K562 (cell line): ENCODE data around the gene PLPPR1. TPM values are rescaled to one million over a fixed set of nuclear protein-coding genes. Genes with fewer than 3 reads are reported as not detected.

Source experiments
- ATAC-seq: fragments of 200-7000 bp; cut with Tn5 transposase; 3 replicates; pipeline ENCODE4 v1.9.1; 2020; ENCODE audit warnings: moderate library complexity
- BruUV-seq: library from RNA; stranded (reverse); fragments of 400-500 nt; replicated peaks from 2 replicates; lab custom pipeline; 2021; lab: Mats Ljungman, UMichigan
- CTCF ChIA-PET: fragments of 300-600 bp; formaldehyde crosslinking; extraction: SDS; loops from one replicate; lab custom pipeline; 2021; ENCODE audit warnings: low intra/inter-chr PET ratio; lab: Yijun Ruan, JAX
- POLR2A ChIA-PET: fragments of 300-600, 350-650 bp; sonication (Branson Sonifier 250); formaldehyde crosslinking; extraction: SDS; loops from one replicate; lab custom pipeline; 2021; ENCODE audit warnings: antibody characterized with exemption, inconsistent platforms; lab: Yijun Ruan, JAX
- DNase-seq, 4 experiments: peaks; one replicate each; pipeline versions ENCODE4 v3.0.0 to v3.0.0-alpha.2; 2011 to 2018; ENCODE audit warnings: low spot score in 3 of 4, mixed read lengths in 3 of 4; ENCODE audit errors: extremely low read depth in 1 of 4
- FAIRE-seq: peaks from 2 replicates; lab custom pipeline; 2011; peaks lifted over from hg19 to GRCh38; lab: Jason Lieb, UNC
- H2AFZ ChIP-seq: 2 replicates; pipeline ENCODE4 v1.6.0; 2011; ENCODE audit warnings: low read depth, low read length, control low read depth, inconsistent platforms
- H3K27ac ChIP-seq: fragments of 200-600 bp; 3 replicates; pipeline ENCODE4 v1.8.0; 2011; ENCODE audit warnings: low read depth, mild to moderate bottlenecking, control low read depth, inconsistent platforms, low read length, moderate library complexity, mixed read lengths; ENCODE audit errors: extremely low read depth
- H3K27me3 ChIP-seq, 2 experiments: fragments of 300-600 bp in 1 of 2; 2 replicates in 1 of 2; 3 replicates in 1 of 2; pipeline versions ENCODE4 v1.6.0 to v1.8.0; 2011; ENCODE audit warnings: inconsistent platforms in 2 of 2, low read length in 2 of 2, mild to moderate bottlenecking in 1 of 2, mixed read lengths in 1 of 2, moderate library complexity in 1 of 2; ENCODE audit not compliant: control insufficient read depth in 2 of 2, insufficient read depth in 2 of 2
- H3K36me3 ChIP-seq: fragments of 300-600 bp; 3 replicates; pipeline ENCODE4 v1.8.0; 2011; ENCODE audit warnings: mild to moderate bottlenecking, low read length, inconsistent platforms; ENCODE audit not compliant: control insufficient read depth, insufficient read depth
- H3K4me1 ChIP-seq, 2 experiments: fragments of 200-600 bp in 1 of 2; replicated peaks in 1 of 2; 2 replicates in 1 of 2; 3 replicates in 1 of 2; pipeline versions ENCODE4 v1.5.1 to v1.8.0; 2011; ENCODE audit warnings: inconsistent platforms in 2 of 2, low read length in 2 of 2, mild to moderate bottlenecking in 1 of 2, mixed read lengths in 1 of 2, moderate library complexity in 1 of 2; ENCODE audit not compliant: control insufficient read depth in 2 of 2, insufficient read depth in 2 of 2
- H3K4me2 ChIP-seq: 2 replicates; pipeline ENCODE4 v1.6.1; 2011; ENCODE audit warnings: low read length, control low read depth, inconsistent platforms, mixed read lengths; ENCODE audit not compliant: insufficient read depth
- H3K4me3 ChIP-seq: fragments of 200-600 bp; sonication (generic), shearing (Covaris generic); 2 replicates; pipeline ENCODE4 v1.5.1; 2016; ENCODE audit warnings: control low read depth, inconsistent platforms
- H3K79me2 ChIP-seq: fragments of 200-600 bp; 3 replicates; pipeline ENCODE4 v1.8.0; 2011; ENCODE audit warnings: low read length, inconsistent platforms; ENCODE audit not compliant: control insufficient read depth, insufficient read depth
- H3K9ac ChIP-seq, 2 experiments: 2 replicates each; pipeline versions ENCODE4 v1.6.0 to v1.6.1; 2011; ENCODE audit warnings: low read depth in 2 of 2, low read length in 2 of 2, control low read depth in 1 of 2, inconsistent platforms in 1 of 2, mild to moderate bottlenecking in 1 of 2, mixed read lengths in 1 of 2; ENCODE audit not compliant: insufficient read depth in 1 of 2
- H3K9me1 ChIP-seq: one replicate; pipeline ENCODE4 v1.6.0; 2011; ENCODE audit warnings: inconsistent platforms, mild to moderate bottlenecking, low read length, moderate library complexity; ENCODE audit not compliant: control insufficient read depth, insufficient read depth
- H3K9me3 ChIP-seq: replicated peaks from 2 replicates; pipeline ENCODE4 v1.5.1; 2011; ENCODE audit warnings: low read depth, low read length, inconsistent platforms; ENCODE audit not compliant: control insufficient read depth, insufficient read depth
- H4K20me1 ChIP-seq: replicated peaks from 2 replicates; pipeline ENCODE4 v1.6.1; 2011; ENCODE audit warnings: low read length, inconsistent platforms, mixed read lengths; ENCODE audit not compliant: control insufficient read depth, insufficient read depth
- LARP7 ChIP-seq: fragments of 450-650 bp; IDR thresholded peaks from 2 replicates; pipeline ENCODE4 v1.6.1; 2016
- MCM2 ChIP-seq: fragments of 450-650 bp; IDR thresholded peaks from 2 replicates; pipeline ENCODE4 v1.6.1; 2017; ENCODE audit warnings: low read depth, mild to moderate bottlenecking
- MEF2A ChIP-seq: IDR thresholded peaks from 2 replicates; pipeline ENCODE4 v1.6.1; 2011; ENCODE audit warnings: low read depth, mild to moderate bottlenecking, low read length, moderate library complexity; ENCODE audit not compliant: control insufficient read depth
- RNF219 ChIP-seq: fragments of 250-450 bp; sonication (Bioruptor Pico); IDR thresholded peaks from 2 replicates; pipeline ENCODE4 v1.5.0; 2022; ENCODE audit warnings: mild to moderate bottlenecking
- SAFB2 ChIP-seq: fragments of 200-400 bp; formaldehyde crosslinking; IDR thresholded peaks from 2 replicates; pipeline ENCODE4 v1.6.1; 2018; ENCODE audit warnings: borderline replicate concordance, low read length, low read depth, moderate library complexity; ENCODE audit not compliant: severe bottlenecking
- SAP30 ChIP-seq: fragments of 200-600 bp; sonication (generic); IDR thresholded peaks from 2 replicates; pipeline ENCODE4 v1.6.1; 2012; ENCODE audit warnings: borderline replicate concordance, low read depth, mild to moderate bottlenecking, moderate library complexity, low read length, control low read depth, inconsistent platforms; ENCODE audit not compliant: insufficient read depth, poor library complexity, severe bottlenecking
- SIN3A ChIP-seq, 2 experiments: fragments of 150-350 bp in 1 of 2; IDR thresholded peaks; 2 replicates each; pipeline ENCODE4 v1.6.1; 2011 to 2016; ENCODE audit warnings: borderline replicate concordance in 2 of 2, low read depth in 2 of 2, low read length in 2 of 2, mild to moderate bottlenecking in 2 of 2, moderate library complexity in 2 of 2; ENCODE audit not compliant: control insufficient read depth in 1 of 2
- SMC3 ChIP-seq: conservative IDR thresholded peaks from 2 replicates; pipeline ENCODE4 v1.6.1; 2011; ENCODE audit warnings: low read depth, low read length, improper control_type of control experiment; ENCODE audit not compliant: insufficient read depth
- TFE3 ChIP-seq: fragments of 450-650 bp; formaldehyde crosslinking; IDR thresholded peaks from 2 replicates; pipeline ENCODE4 v1.4.0; 2020; ENCODE audit warnings: mild to moderate bottlenecking, mixed read lengths
- THAP7 ChIP-seq: fragments of 250-450 bp; sonication (Bioruptor Pico); IDR thresholded peaks from 2 replicates; pipeline ENCODE4 v1.5.0; 2021
- WGBS: fragments of 100-300 bp; shearing (Covaris generic); methylation state at CpG from one replicate; pipeline ENCODE4 v1.1.6; 2016; ENCODE audit warnings: low coverage, mixed read lengths; ENCODE audit not compliant: insufficient coverage; ENCODE audit errors: missing lambda C conversion rate; 5-methylcytosine and 5-hydroxymethylcytosine counted together
- in situ Hi-C: fragments of 300-500 bp; cut with MboI; formaldehyde crosslinking; loops from 4 replicates; pipeline ENCODE4 v1.15.0; 2018; ENCODE audit warnings: inconsistent platforms, mixed read lengths
- intact Hi-C: fragments of 100-400 bp; cut with micrococcal nuclease; formaldehyde crosslinking; loops from 2 replicates; pipeline ENCODE4 v1.14.2; 2022
- polyA plus RNA-seq, 8 experiments: library from polyadenylated mRNA; depleted of rRNA in 4 of 8; stranded (reverse) in 5 of 8; unstranded in 3 of 8; fragments of >200 nt; fragmentation: Nextera tagmentation in 2 of 8; fragmentation: Illumina TruSeq in 1 of 8; extraction: Ambion mirVana in 2 of 8; extraction: Trizol in 1 of 8; gene quantifications; 2 replicates each; pipeline versions ENCODE4 v1.2.1 to v1.2.3, GENCODE V29; 2011 to 2014; ENCODE audit warnings: inconsistent platforms in 1 of 8, missing spikeins in 1 of 8
- total RNA-seq, 7 experiments: library from RNA; depleted of rRNA in 6 of 7; stranded (reverse); fragments of >200 nt in 6 of 7; fragmentation: Illumina TruSeq in 2 of 7; extraction: Trizol in 2 of 7; gene quantifications; 2 replicates each; pipeline versions ENCODE4 v1.2.1 to v1.2.3, GENCODE V29; 2011 to 2021; ENCODE audit warnings: low replicate concordance in 1 of 7

Gene PLPPR1
- total and polyA plus RNA-seq, 9 of the 15 experiments (the other 6 are each of a cell fraction or from before 2014, with no cell fraction given), result not detected

DNA sequence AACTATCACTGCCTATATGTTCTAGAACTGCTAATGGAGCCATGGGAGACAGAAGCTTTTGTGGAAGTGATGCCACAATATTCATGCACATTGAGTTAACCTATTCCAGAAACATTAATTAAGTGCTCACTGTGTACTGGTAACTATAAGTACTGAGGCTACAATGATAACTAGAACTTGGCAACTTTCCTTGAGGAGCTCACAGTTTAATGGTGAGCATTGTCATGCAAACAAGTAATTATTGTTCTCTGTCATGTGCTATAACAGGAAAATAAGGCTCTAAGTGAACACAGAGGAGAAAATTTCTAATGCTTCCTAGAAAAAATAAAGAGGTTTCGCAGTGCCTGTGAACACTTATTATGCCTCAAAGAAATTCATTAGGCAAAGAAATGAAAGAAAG is 214.1 kb downstream of the PLPPR1 start:
- BruUV-seq, result no TSS peak
- ATAC-seq (no peak), DNase-seq (no peak), FAIRE-seq (no peak)
- Histone ChIP-seq H3K79me2 (no peaks in the 10 kb centered on the region), H3K4me3 (no peak overlapping the region), H3K4me1 (no peaks in the 10 kb centered on the region), H3K36me3 (no peaks in the 10 kb centered on the region), H4K20me1 (no peaks in the 10 kb centered on the region), H2AFZ (no peak overlapping the region), H3K27me3 (no peaks in the 10 kb centered on the region), H3K27ac (no peak overlapping the region), H3K9me3 (no peaks in the 10 kb centered on the region), H3K4me2 (no peak overlapping the region), H3K9ac (no peak overlapping the region), H3K9me1 (no peaks in the 10 kb centered on the region)
- TF ChIP-seq SMC3 (no peak), MCM2 (no peak), LARP7 (no peak), SIN3A (IDR thresholded peaks at IDR 0.05; ENCODE audit: borderline replicate concordance in 2 of 2, control insufficient read depth in 1 of 2, low read depth in 2 of 2, low read length in 2 of 2) (no peak), RNF219 (CRISPR knock-in tag) (no peak), TFE3 (no peak), MEF2A (no peak), SAFB2 (no peak), SAP30 (no peak), THAP7 (no peak)
- intact Hi-C loops, result no loop called here
- CTCF ChIA-PET, result no interaction called here
- in situ Hi-C loops, result no loop called here
- POLR2A ChIA-PET, result no interaction called here
- WGBS, result 0% methylated on average over 1 of the region's 1 CpG
